WERI-Rb-1 (cell line): Measurements from ENCODE around the gene LRP1B.

Experiments
- DNase-seq: peaks from one replicate; pipeline ENCODE4 v3.0.0-alpha.2; 2020
- H3K27ac ChIP-seq: fragments of 250-450 bp; sonication (Bioruptor Pico); 2 replicates; pipeline ENCODE4 v1.5.1; 2020; ENCODE audit warnings: mild to moderate bottlenecking, moderate library complexity
- H3K27me3 ChIP-seq: fragments of 250-450 bp; sonication (Bioruptor Pico); 2 replicates; pipeline ENCODE4 v1.5.1; 2021; ENCODE audit warnings: mild to moderate bottlenecking, low read depth, moderate library complexity; ENCODE audit not compliant: insufficient read depth, severe bottlenecking
- H3K36me3 ChIP-seq: fragments of 250-450 bp; sonication (Bioruptor Pico); 2 replicates; pipeline ENCODE4 v1.5.1; 2020; ENCODE audit warnings: mild to moderate bottlenecking, moderate library complexity
- H3K4me3 ChIP-seq: 2 replicates; pipeline ENCODE4 v1.5.1; 2011; ENCODE audit warnings: low read depth, mild to moderate bottlenecking, control low read depth, low read length
- H3K9me3 ChIP-seq: fragments of 250-450 bp; sonication (Bioruptor Pico); 2 replicates; pipeline ENCODE4 v1.5.1; 2021; ENCODE audit warnings: mild to moderate bottlenecking, moderate library complexity; ENCODE audit not compliant: severe bottlenecking
- CTCF ChIP-seq: IDR thresholded peaks from 2 replicates; pipeline ENCODE4 v1.5.1; 2011; ENCODE audit warnings: low read depth, mild to moderate bottlenecking, control low read depth, inconsistent platforms, low read length

Gene LRP1B

GRCh38 chr2:141869572-141869971 is 261.2 kb downstream of the LRP1B start:
- Histone ChIP-seq H3K4me3 (no peak overlapping the region), H3K36me3 (no peaks in the 10 kb centered on the region), H3K27ac (no peak overlapping the region), H3K9me3 (no peaks in the 10 kb centered on the region), H3K27me3 (no peaks in the 10 kb centered on the region)
- no peak for TF ChIP-seq CTCF
- no peak for DNase-seq

- no peak for TF ChIP-seq CTCF
- no peaks in the 10 kb centered on the region for H3K27me3 ChIP-seq
- H3K4me3 ChIP-seq, result no peak overlapping the region
- no peaks in the 10 kb centered on the region for H3K9me3 ChIP-seq
- DNase-seq, result no peak
- H3K27ac ChIP-seq, result no peak overlapping the region
- H3K36me3 ChIP-seq, result no peaks in the 10 kb centered on the region
These were observed 266.9 kb downstream of the LRP1B start for GRCh38 chr2:141863964-141864363.

GRCh38 chr2:141856215-141856919 is 274.4 kb downstream of the LRP1B start:
- no peaks in the 10 kb centered on the region for H3K9me3 ChIP-seq
- TF ChIP-seq CTCF, result no peak
- H3K4me3 ChIP-seq, result no peak overlapping the region
- H3K27ac ChIP-seq, result no peak overlapping the region
- no peaks in the 10 kb centered on the region for H3K27me3 ChIP-seq
- H3K36me3 ChIP-seq, result no peaks in the 10 kb centered on the region
- DNase-seq, result no peak

GRCh38 chr2:141848191-141848590 is 282.6 kb downstream of the LRP1B start:
- Histone ChIP-seq H3K4me3 (no peak overlapping the region), H3K36me3 (no peaks in the 10 kb centered on the region), H3K27ac (no peak overlapping the region), H3K9me3 (no peaks in the 10 kb centered on the region), H3K27me3 (no peaks in the 10 kb centered on the region)
- TF ChIP-seq CTCF, result no peak
- no peak for DNase-seq

- no peak for DNase-seq
- no peaks in the 10 kb centered on the region for H3K36me3 ChIP-seq
- TF ChIP-seq CTCF, result no peak
- no peaks in the 10 kb centered on the region for H3K27me3 ChIP-seq
- no peak overlapping the region for H3K4me3 ChIP-seq
- no peaks in the 10 kb centered on the region for H3K9me3 ChIP-seq
- H3K27ac ChIP-seq, result no peak overlapping the region
These were observed 286.6 kb downstream of the LRP1B start for GRCh38 chr2:141844231-141844630.

- H3K27ac ChIP-seq, result no peak overlapping the region
- no peak for TF ChIP-seq CTCF
- no peaks in the 10 kb centered on the region for H3K27me3 ChIP-seq
These were observed 295.7 kb downstream of the LRP1B start for GRCh38 chr2:141835103-141835502.

More at GRCh38 chr2:141835103-141835502, 295.7 kb downstream of the LRP1B start:
- Histone ChIP-seq H3K4me3 (no peak overlapping the region), H3K36me3 (no peaks in the 10 kb centered on the region), H3K9me3 (no peaks in the 10 kb centered on the region)
- DNase-seq, result no peak
